Smooth muscle cell (in vitro differentiated cells): ENCODE data around the gene RIC8B. TPM values are rescaled to one million over a fixed set of nuclear protein-coding genes. Genes with fewer than 3 reads are reported as not detected.

Experiments used
- DNase-seq: peaks from one replicate; lab custom pipeline; 2025; ENCODE audit not compliant: unreplicated experiment; lab: John Stamatoyannopoulos, UW
- H2AFZ ChIP-seq: fragments of 200-600 bp; sonication (generic); 2 replicates; pipeline ENCODE4 v1.6.0; 2016; ENCODE audit warnings: antibody characterized with exemption, low read depth, mild to moderate bottlenecking
- H3F3A ChIP-seq: fragments of 200-600 bp; sonication (generic); 2 replicates; pipeline ENCODE4 v1.6.0; 2017; ENCODE audit warnings: antibody characterized with exemption, low read depth
- H3K27ac ChIP-seq: fragments of 200-600 bp; sonication (generic); 2 replicates; pipeline ENCODE4 v1.5.1; 2016; ENCODE audit warnings: low read depth, mild to moderate bottlenecking
- H3K27me3 ChIP-seq: fragments of 200-600 bp; sonication (generic); 2 replicates; pipeline ENCODE4 v1.6.1; 2016; ENCODE audit warnings: low read depth, mild to moderate bottlenecking
- H3K36me3 ChIP-seq: fragments of 200-600 bp; sonication (generic); 2 replicates; pipeline ENCODE4 v1.5.1; 2016; ENCODE audit warnings: low read depth
- H3K4me1 ChIP-seq: fragments of 200-600 bp; sonication (generic); 2 replicates; pipeline ENCODE4 v1.5.1; 2016; ENCODE audit warnings: low read depth
- H3K4me2 ChIP-seq: fragments of 200-600 bp; sonication (generic); 2 replicates; pipeline ENCODE4 v1.6.0; 2016; ENCODE audit warnings: mild to moderate bottlenecking
- H3K4me3 ChIP-seq: fragments of 200-600 bp; sonication (generic); 2 replicates; pipeline ENCODE4 v1.5.1; 2016; ENCODE audit warnings: mild to moderate bottlenecking
- H3K79me2 ChIP-seq: fragments of 200-600 bp; sonication (generic); 2 replicates; pipeline ENCODE4 v1.6.0; 2016; ENCODE audit warnings: low read depth, mild to moderate bottlenecking
- H3K9ac ChIP-seq: fragments of 200-600 bp; sonication (generic); 2 replicates; pipeline ENCODE4 v1.6.0; 2016; ENCODE audit warnings: low read depth
- H3K9me3 ChIP-seq: fragments of 200-600 bp; sonication (generic); replicated peaks from 2 replicates; pipeline ENCODE4 v1.5.1; 2016; ENCODE audit warnings: low read depth
- H4K20me1 ChIP-seq: fragments of 200-600 bp; sonication (generic); 2 replicates; pipeline ENCODE4 v1.6.0; 2016; ENCODE audit warnings: low read depth
- WGBS: methylation state at CpG from one replicate; pipeline ENCODE4 v1.1.7; 2016; ENCODE audit warnings: low lambda C conversion rate; 5-methylcytosine and 5-hydroxymethylcytosine counted together
- polyA plus RNA-seq: library from polyadenylated mRNA; unstranded; fragments of >200 nt; fragmentation: Nextera tagmentation; extraction: Ambion mirVana; gene quantifications from 2 replicates; pipeline ENCODE4 v1.2.1, GENCODE V29; 2016
- total RNA-seq: library from RNA; depleted of rRNA; stranded (reverse); fragments of >200 nt; gene quantifications from 2 replicates; pipeline ENCODE4 v1.2.3, GENCODE V29; 2014
- TF ChIP-seq, protein P1 (sequence below): fragments of 200-600 bp; sonication (generic); IDR thresholded peaks from 2 replicates; pipeline ENCODE4 v1.5.1; 2017; ENCODE audit warnings: borderline replicate concordance, mild to moderate bottlenecking, antibody characterized with exemption; ENCODE audit not compliant: insufficient read depth, poor library complexity, severe bottlenecking

Gene RIC8B
- total and polyA plus RNA-seq, 2 experiments from 2014 or later, result 7.3 to 11.7 TPM

DNA sequence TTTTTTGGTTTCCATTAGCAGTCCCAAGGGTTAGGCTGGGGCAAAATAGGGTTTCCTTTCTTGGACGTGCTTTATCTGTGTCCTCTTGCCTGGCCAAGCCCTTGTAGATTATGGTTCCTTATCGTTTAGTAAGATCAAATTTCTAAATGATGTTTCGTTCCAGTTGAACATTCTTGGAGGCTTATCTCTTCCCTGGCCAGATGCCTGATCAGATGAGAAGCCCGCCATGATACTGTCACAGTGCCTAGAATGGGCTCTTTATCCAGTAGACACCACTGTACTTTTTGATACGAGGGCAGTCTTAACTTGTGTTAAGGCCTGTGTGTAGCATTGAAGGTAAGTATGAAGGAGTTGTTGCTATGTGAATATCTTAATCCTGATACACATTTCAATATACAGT lies 105.1 kb downstream of the RIC8B start:
- peaks cover 7% of the 10 kb centered on the region for H3K4me1 ChIP-seq
- TF ChIP-seq, protein P1, sequence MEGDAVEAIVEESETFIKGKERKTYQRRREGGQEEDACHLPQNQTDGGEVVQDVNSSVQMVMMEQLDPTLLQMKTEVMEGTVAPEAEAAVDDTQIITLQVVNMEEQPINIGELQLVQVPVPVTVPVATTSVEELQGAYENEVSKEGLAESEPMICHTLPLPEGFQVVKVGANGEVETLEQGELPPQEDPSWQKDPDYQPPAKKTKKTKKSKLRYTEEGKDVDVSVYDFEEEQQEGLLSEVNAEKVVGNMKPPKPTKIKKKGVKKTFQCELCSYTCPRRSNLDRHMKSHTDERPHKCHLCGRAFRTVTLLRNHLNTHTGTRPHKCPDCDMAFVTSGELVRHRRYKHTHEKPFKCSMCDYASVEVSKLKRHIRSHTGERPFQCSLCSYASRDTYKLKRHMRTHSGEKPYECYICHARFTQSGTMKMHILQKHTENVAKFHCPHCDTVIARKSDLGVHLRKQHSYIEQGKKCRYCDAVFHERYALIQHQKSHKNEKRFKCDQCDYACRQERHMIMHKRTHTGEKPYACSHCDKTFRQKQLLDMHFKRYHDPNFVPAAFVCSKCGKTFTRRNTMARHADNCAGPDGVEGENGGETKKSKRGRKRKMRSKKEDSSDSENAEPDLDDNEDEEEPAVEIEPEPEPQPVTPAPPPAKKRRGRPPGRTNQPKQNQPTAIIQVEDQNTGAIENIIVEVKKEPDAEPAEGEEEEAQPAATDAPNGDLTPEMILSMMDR, result no peak
- H3K9me3 ChIP-seq, result no peaks in the 10 kb centered on the region
- H3K4me3 ChIP-seq, result no peak overlapping the region
- H3K4me2 ChIP-seq, result no peak overlapping the region
- no peaks in the 10 kb centered on the region for H3K79me2 ChIP-seq
- H3K27ac ChIP-seq, result no peak overlapping the region
- no peaks in the 10 kb centered on the region for H3K27me3 ChIP-seq
- no peak overlapping the region for H2AFZ ChIP-seq
- H3K9ac ChIP-seq, result no peak overlapping the region
- H4K20me1 ChIP-seq, result no peaks in the 10 kb centered on the region
- 92% methylated on average over 5 of the region's 5 CpGs for WGBS
- DNase-seq, result no peak
- peaks cover 6% of the 10 kb centered on the region for H3K36me3 ChIP-seq
- H3F3A ChIP-seq, result no peaks in the 10 kb centered on the region

DNA sequence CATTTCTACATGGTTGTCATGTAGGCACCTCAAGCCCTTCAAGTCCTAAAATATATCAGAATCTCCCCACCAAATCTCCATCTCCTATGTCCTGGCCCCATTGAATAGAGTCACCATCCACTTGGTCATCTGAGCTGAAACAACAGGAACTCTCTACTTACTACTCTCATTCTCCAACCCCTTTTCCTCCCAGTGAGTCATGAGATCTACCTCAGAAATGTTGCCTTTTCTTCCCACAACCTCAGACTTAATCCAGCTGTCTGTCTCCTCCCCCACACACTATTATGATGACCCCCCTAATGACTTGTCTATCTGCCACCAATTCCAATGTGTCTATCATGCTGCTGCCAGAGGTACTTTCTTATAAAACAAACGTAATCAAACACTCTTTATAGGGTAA lies 108.9 kb downstream of the RIC8B start:
- 79% methylated on average over 1 of the region's 1 CpG for WGBS
- H3K9ac ChIP-seq, result no peak overlapping the region
- H3F3A ChIP-seq, result no peaks in the 10 kb centered on the region
- no peak for DNase-seq
- no peak overlapping the region for H3K27ac ChIP-seq
- H3K4me3 ChIP-seq, result no peak overlapping the region
- H4K20me1 ChIP-seq, result no peaks in the 10 kb centered on the region
- H3K79me2 ChIP-seq, result no peaks in the 10 kb centered on the region
- H3K27me3 ChIP-seq, result no peaks in the 10 kb centered on the region
- no peaks in the 10 kb centered on the region for H3K9me3 ChIP-seq
- TF ChIP-seq, protein P1, result no peak
- H3K4me1 ChIP-seq, result peaks cover 13% of the 10 kb centered on the region
- no peak overlapping the region for H2AFZ ChIP-seq
- no peak overlapping the region for H3K4me2 ChIP-seq
- peaks cover 6% of the 10 kb centered on the region for H3K36me3 ChIP-seq

DNA sequence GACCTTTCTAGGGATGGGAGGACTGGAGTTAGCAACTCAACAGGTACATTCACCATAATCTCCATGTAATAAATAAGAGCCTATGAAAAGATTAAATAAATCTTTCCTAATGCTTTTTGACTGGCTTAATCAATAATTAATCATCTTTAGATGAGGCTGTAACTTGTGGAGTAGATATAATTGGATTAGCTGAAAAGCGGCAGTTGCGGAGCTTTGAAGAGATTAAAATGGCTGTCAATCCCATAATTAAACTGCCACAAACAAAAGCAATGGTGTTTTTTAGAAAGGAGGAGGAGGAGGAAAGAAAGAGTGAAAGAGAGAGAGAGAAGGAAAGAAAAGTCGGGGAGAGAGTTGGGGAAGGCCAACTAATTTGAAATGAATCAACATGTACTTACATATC lies 110.5 kb downstream of the RIC8B start:
- Histone ChIP-seq H3K27ac (no peak overlapping the region), H3K36me3 (no peaks in the 10 kb centered on the region), H3K9me3 (no peaks in the 10 kb centered on the region), H3F3A (no peaks in the 10 kb centered on the region), H3K4me2 (no peak overlapping the region), H3K27me3 (no peaks in the 10 kb centered on the region), H3K4me3 (no peak overlapping the region), H2AFZ (no peak overlapping the region), H4K20me1 (no peaks in the 10 kb centered on the region), H3K79me2 (no peaks in the 10 kb centered on the region), H3K9ac (no peak overlapping the region), H3K4me1 (peaks cover 13% of the 10 kb centered on the region)
- TF ChIP-seq, protein P1, result no peak
- no peak for DNase-seq
- WGBS, result 96% methylated on average over 3 of the region's 3 CpGs

DNA sequence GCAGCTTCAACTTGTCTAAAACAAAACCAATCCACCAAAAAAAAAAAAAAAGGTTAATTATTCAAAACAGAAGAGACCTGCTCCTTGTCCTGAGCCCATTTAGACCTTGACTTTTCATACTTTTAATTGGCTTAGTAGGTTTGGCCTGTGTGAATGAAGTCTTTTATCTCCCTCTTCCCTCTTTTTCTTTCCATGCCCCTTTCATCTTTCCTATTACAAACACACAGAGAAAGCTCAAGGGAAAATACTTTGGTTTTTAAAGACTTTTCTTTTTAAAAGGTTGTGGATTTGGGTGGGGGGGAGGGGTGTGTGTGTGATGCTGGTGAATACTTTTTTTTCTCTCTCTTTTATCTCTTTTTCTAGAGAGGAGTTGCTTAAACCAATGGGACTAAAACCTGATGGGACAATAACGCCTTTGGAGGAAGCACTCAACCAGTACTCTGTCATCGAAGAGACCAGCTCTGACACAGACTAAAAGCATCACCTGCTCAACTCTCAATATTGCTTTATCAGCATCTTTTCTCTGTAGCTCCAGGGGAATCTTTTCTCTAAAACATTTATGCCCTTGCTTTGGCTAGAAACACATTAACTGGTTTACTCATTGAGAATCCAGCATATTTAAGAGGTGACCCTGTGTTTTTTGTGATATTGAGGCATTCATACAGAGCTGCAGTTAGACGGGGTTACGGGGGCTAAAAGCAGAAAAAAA lies 111.2 kb downstream of the RIC8B start:
- no peaks in the 10 kb centered on the region for H3F3A ChIP-seq
- no peak for DNase-seq
- WGBS, result 96% methylated on average over 4 of the region's 4 CpGs
- no peaks in the 10 kb centered on the region for H3K36me3 ChIP-seq
- no peaks in the 10 kb centered on the region for H3K9me3 ChIP-seq
- H2AFZ ChIP-seq, result no peak overlapping the region
- peaks cover 13% of the 10 kb centered on the region for H3K4me1 ChIP-seq
- no peak overlapping the region for H3K4me2 ChIP-seq
- no peaks in the 10 kb centered on the region for H3K79me2 ChIP-seq
- H3K27ac ChIP-seq, result no peak overlapping the region
- TF ChIP-seq, protein P1, result no peak
- no peak overlapping the region for H3K4me3 ChIP-seq
- no peaks in the 10 kb centered on the region for H3K27me3 ChIP-seq
- no peak overlapping the region for H3K9ac ChIP-seq
- no peaks in the 10 kb centered on the region for H4K20me1 ChIP-seq
